Astrocyte (in vitro differentiated cells and primary cell): Measurements from ENCODE around the gene NUDT4B.
"Not testable (repeated sequence)": the region's sequence is repeated elsewhere in the genome, so short reads cannot be mapped to it uniquely, and the experiment has no call there.

ENCODE experiments used
- CTCF ChIP-seq: IDR thresholded peaks from 2 replicates; pipeline ENCODE4 v1.5.1; 2011; ENCODE audit warnings: low read depth, mild to moderate bottlenecking, inconsistent platforms, low read length, moderate library complexity; ENCODE audit not compliant: insufficient read depth
- EZH2 ChIP-seq: IDR thresholded peaks from 2 replicates; pipeline ENCODE4 v1.6.1; 2012; ENCODE audit warnings: mild to moderate bottlenecking, low read length, inconsistent platforms; ENCODE audit not compliant: insufficient read depth

- not testable (repeated sequence) for TF ChIP-seq EZH2, CTCF
These were observed 46.3 kb upstream of the NUDT4B start for GRCh38 chr1:148702242-148702641.
